ENCODE results near the gene TMEM185B. TPM values are rescaled to one million over a fixed set of nuclear protein-coding genes. Genes with fewer than 3 reads are reported as not detected.

Gene TMEM185B
- total and polyA plus RNA-seq, 10 of the 15 experiments (the other 5 are each of a cell fraction or from before 2014, with no cell fraction given) = 2.4 to 20.9 (median 14.5) TPM

DNA sequence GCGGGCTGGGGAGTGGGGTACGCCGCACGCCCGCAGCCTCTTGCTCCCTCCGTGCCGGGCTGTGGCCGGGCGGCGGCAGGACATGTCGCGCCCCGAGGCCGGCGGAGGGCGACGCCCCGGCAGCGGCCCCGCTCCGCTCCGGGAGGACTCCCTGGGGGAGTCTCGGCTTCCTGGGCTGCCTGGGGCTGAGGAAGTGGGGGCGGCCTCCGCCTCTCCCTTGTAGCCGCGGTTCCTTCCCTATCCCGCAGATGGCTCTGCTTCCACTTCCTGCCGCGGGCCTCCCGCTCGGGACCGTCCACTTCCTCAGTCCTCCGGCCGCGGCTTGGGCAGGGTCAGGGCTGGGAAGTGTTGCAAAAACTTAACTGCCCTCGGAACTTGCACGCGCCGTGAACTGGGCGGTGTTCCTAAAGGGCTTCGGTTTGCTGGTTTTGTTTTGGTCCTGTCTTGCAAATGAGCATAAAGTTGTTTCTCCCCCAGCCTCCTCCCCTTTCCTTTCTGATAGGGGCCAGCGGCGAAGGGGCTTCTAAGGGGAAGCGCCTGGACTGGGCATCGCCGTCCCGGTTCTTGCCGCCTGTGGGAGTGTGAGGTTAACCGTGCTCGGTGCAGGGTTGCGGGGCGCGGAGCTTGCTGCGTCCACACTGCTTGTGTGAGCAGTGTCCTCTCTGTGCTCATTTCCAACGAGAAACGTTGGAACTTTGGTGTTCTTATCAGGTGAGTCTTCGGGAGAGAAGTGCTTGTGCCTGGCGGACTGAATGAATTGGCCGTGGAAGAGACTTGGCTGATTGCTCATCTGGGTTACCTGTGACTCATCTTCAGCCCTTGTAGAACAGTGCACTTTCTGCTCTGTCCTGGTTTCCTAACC is 30.1 kb upstream of the TMEM185B start:
- Histone ChIP-seq H3K36me3 (ENCODE audit: control insufficient read depth in 2 of 2, insufficient read depth in 2 of 2, low read length in 1 of 2) (no peaks in the 10 kb centered on the region), H3K27me3 (replicated peaks in 1 of 2; ENCODE audit: control insufficient read depth in 2 of 2, insufficient read depth in 2 of 2, low read length in 1 of 2) (no peaks in the 10 kb centered on the region), H3K9ac (ENCODE audit: control insufficient read depth, insufficient read depth, low read length) (peak overlapping the region; percentile 71), H3K4me3 (peak overlapping the region; percentile 91), H3K9me3 (replicated peaks; ENCODE audit: control insufficient read depth, insufficient read depth, low read length) (peaks cover 3% of the 10 kb centered on the region; the same call in 1 of the 3 replicates), H3K4me1 (ENCODE audit: control insufficient read depth, insufficient read depth, low read length) (peaks cover 3% of the 10 kb centered on the region; the same call in 1 of the 2 replicates), H4K20me1 (ENCODE audit: control insufficient read depth, insufficient read depth) (no peaks in the 10 kb centered on the region), H3K4me2 (ENCODE audit: control insufficient read depth, insufficient read depth) (peak overlapping the region; percentile 77), H2AFZ (ENCODE audit: control insufficient read depth, low read depth, low read length) (peak overlapping the region; percentile 42), H3K27ac (ENCODE audit: control insufficient read depth, insufficient read depth) (peak overlapping the region; percentile 51), H3K79me2 (ENCODE audit: control insufficient read depth, insufficient read depth, low read length) (peaks cover 40% of the 10 kb centered on the region)
- intact Hi-C loops (cut with micrococcal nuclease; ENCODE audit: unreplicated experiment) = loop anchor here (2.0 kb wide), 3 partner anchors 22 to 60 kb away; no protein-coding TSS in a partner anchor
- in situ Hi-C loops (cut with MboI) = no loop called here
- no TSS peak for BruUV-seq (replicated peaks)
- DNase-seq (ENCODE audit: low read depth, low spot score) (no peak), FAIRE-seq (no peak), ATAC-seq (peak; percentile 16)
- ChIA-PET CTCF (interaction anchor here (0.8 to 5.0 kb wide), 10 partner anchors 11 to 492 kb away, joined by 3 to 33 read pairs (median 4); no protein-coding TSS in a partner anchor), POLR2A (interaction anchor here (1.0 to 2.6 kb wide), 9 partner anchors 10 to 54 kb away, joined by 3 to 22 read pairs (median 4); partner anchors contain the start of gene TMEM185B), SMC1A (ENCODE audit: uncharacterized antibody, unreplicated experiment) (interaction anchor here (0.7 to 4.0 kb wide), 10 partner anchors 12 to 78 kb away, joined by 3 to 35 read pairs (median 5); no protein-coding TSS in a partner anchor), RAD21 (ENCODE audit: unreplicated experiment) (interaction anchor here (0.9 to 3.7 kb wide), 12 partner anchors 12 to 494 kb away, joined by 3 to 53 read pairs (median 4); partner anchors contain the start of genes PTPN4 and TMEM185B)
- 0% methylated on average over 35 of the region's 60 CpGs for WGBS (ENCODE audit: insufficient coverage, insufficient replicate concordance, low lambda C conversion rate, missing lambda C conversion rate)
- TF ChIP-seq, protein P1, sequence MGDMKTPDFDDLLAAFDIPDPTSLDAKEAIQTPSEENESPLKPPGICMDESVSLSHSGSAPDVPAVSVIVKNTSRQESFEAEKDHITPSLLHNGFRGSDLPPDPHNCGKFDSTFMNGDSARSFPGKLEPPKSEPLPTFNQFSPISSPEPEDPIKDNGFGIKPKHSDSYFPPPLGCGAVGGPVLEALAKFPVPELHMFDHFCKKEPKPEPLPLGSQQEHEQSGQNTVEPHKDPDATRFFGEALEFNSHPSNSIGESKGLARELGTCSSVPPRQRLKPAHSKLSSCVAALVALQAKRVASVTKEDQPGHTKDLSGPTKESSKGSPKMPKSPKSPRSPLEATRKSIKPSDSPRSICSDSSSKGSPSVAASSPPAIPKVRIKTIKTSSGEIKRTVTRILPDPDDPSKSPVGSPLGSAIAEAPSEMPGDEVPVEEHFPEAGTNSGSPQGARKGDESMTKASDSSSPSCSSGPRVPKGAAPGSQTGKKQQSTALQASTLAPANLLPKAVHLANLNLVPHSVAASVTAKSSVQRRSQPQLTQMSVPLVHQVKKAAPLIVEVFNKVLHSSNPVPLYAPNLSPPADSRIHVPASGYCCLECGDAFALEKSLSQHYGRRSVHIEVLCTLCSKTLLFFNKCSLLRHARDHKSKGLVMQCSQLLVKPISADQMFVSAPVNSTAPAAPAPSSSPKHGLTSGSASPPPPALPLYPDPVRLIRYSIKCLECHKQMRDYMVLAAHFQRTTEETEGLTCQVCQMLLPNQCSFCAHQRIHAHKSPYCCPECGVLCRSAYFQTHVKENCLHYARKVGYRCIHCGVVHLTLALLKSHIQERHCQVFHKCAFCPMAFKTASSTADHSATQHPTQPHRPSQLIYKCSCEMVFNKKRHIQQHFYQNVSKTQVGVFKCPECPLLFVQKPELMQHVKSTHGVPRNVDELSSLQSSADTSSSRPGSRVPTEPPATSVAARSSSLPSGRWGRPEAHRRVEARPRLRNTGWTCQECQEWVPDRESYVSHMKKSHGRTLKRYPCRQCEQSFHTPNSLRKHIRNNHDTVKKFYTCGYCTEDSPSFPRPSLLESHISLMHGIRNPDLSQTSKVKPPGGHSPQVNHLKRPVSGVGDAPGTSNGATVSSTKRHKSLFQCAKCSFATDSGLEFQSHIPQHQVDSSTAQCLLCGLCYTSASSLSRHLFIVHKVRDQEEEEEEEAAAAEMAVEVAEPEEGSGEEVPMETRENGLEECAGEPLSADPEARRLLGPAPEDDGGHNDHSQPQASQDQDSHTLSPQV (IDR thresholded peaks at IDR 0.05) = 0 out of 2 replicates have a peak, but pooled peaks have one; percentile 55
- TF ChIP-seq TARDBP (IDR thresholded peaks at IDR 0.05; ENCODE audit: borderline replicate concordance) (no peak), IKZF2 (IDR thresholded peaks at IDR 0.05) (peak; percentile 42 to 70), RUNX3 (IDR thresholded peaks at IDR 0.05; ENCODE audit: low read length) (peak; percentile 31; the same call in 1 of the 2 replicates), CBFB (IDR thresholded peaks at IDR 0.05; ENCODE audit: low read depth) (no peak), FOS (IDR thresholded peaks at IDR 0.05; ENCODE audit: borderline replicate concordance, extremely low read depth, insufficient read length) (no peak)
- TF ChIP-seq, protein P2, sequence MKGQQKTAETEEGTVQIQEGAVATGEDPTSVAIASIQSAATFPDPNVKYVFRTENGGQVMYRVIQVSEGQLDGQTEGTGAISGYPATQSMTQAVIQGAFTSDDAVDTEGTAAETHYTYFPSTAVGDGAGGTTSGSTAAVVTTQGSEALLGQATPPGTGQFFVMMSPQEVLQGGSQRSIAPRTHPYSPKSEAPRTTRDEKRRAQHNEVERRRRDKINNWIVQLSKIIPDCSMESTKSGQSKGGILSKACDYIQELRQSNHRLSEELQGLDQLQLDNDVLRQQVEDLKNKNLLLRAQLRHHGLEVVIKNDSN (IDR thresholded peaks at IDR 0.05; ENCODE audit: borderline replicate concordance, extremely low read length, insufficient read depth, low read depth, low read length) = no peak
- TF ChIP-seq, protein P3, sequence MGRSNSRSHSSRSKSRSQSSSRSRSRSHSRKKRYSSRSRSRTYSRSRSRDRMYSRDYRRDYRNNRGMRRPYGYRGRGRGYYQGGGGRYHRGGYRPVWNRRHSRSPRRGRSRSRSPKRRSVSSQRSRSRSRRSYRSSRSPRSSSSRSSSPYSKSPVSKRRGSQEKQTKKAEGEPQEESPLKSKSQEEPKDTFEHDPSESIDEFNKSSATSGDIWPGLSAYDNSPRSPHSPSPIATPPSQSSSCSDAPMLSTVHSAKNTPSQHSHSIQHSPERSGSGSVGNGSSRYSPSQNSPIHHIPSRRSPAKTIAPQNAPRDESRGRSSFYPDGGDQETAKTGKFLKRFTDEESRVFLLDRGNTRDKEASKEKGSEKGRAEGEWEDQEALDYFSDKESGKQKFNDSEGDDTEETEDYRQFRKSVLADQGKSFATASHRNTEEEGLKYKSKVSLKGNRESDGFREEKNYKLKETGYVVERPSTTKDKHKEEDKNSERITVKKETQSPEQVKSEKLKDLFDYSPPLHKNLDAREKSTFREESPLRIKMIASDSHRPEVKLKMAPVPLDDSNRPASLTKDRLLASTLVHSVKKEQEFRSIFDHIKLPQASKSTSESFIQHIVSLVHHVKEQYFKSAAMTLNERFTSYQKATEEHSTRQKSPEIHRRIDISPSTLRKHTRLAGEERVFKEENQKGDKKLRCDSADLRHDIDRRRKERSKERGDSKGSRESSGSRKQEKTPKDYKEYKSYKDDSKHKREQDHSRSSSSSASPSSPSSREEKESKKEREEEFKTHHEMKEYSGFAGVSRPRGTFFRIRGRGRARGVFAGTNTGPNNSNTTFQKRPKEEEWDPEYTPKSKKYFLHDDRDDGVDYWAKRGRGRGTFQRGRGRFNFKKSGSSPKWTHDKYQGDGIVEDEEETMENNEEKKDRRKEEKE (IDR thresholded peaks at IDR 0.05) = 0 out of 2 replicates have a peak, but pooled peaks have one; percentile 37
- TF ChIP-seq, protein P4, sequence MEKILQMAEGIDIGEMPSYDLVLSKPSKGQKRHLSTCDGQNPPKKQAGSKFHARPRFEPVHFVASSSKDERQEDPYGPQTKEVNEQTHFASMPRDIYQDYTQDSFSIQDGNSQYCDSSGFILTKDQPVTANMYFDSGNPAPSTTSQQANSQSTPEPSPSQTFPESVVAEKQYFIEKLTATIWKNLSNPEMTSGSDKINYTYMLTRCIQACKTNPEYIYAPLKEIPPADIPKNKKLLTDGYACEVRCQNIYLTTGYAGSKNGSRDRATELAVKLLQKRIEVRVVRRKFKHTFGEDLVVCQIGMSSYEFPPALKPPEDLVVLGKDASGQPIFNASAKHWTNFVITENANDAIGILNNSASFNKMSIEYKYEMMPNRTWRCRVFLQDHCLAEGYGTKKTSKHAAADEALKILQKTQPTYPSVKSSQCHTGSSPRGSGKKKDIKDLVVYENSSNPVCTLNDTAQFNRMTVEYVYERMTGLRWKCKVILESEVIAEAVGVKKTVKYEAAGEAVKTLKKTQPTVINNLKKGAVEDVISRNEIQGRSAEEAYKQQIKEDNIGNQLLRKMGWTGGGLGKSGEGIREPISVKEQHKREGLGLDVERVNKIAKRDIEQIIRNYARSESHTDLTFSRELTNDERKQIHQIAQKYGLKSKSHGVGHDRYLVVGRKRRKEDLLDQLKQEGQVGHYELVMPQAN (conservative IDR thresholded peaks at IDR 0.05) = peak; percentile 88

All from GM12878 (cell line).